HepG2 (cell line): ENCODE data around the gene APEX1. TPM values are rescaled to one million over a fixed set of nuclear protein-coding genes. Genes with fewer than 3 reads are reported as not detected.
A peak's percentile ranks its signal among the peaks of the same experiment; 100 is the strongest.

Source experiments
- ATAC-seq: fragments of 200-7000 bp; cut with Tn5 transposase; 3 replicates; pipeline ENCODE4 v1.9.1; 2020; ENCODE audit warnings: mild to moderate bottlenecking, moderate library complexity
- BruUV-seq: library from RNA; stranded (reverse); fragments of 400-500 nt; replicated peaks from 2 replicates; lab custom pipeline; 2021; lab: Mats Ljungman, UMichigan
- CTCF ChIA-PET: fragments of 300-600 bp; formaldehyde crosslinking; extraction: SDS; loops from one replicate; lab custom pipeline; 2021; ENCODE audit warnings: low total read pairs, inconsistent platforms, low intra/inter-chr PET ratio; lab: Yijun Ruan, JAX
- POLR2A ChIA-PET: fragments of 350-600 bp; sonication (Branson Sonifier 250); formaldehyde crosslinking; loops from one replicate; lab custom pipeline; 2020; ENCODE audit warnings: antibody characterized with exemption, inconsistent platforms; lab: Yijun Ruan, JAX
- DNase-seq: peaks from one replicate; pipeline ENCODE4 v3.0.0-alpha.2; 2015; ENCODE audit warnings: low spot score
- FAIRE-seq: peaks from 3 replicates; lab custom pipeline; 2011; peaks lifted over from hg19 to GRCh38; lab: Jason Lieb, UNC
- H2AFZ ChIP-seq: one replicate; pipeline ENCODE4 v1.6.1; 2011; ENCODE audit warnings: low read length, inconsistent platforms
- H3K27ac ChIP-seq: fragments of 300-600 bp; 3 replicates; pipeline ENCODE4 v1.8.0; 2011; ENCODE audit warnings: mixed run types, mild to moderate bottlenecking, mixed read lengths, low read length, inconsistent platforms; ENCODE audit not compliant: insufficient read depth; ENCODE audit errors: extremely low read length
- H3K27me3 ChIP-seq, 2 experiments: fragments of 200-600 bp in 1 of 2; 2 replicates in 1 of 2; 3 replicates in 1 of 2; pipeline versions ENCODE4 v1.6.0 to v1.8.0; 2011; ENCODE audit warnings: low read length in 2 of 2, mild to moderate bottlenecking in 2 of 2, moderate library complexity in 2 of 2, inconsistent platforms in 1 of 2; ENCODE audit not compliant: insufficient read depth in 2 of 2, control insufficient read depth in 1 of 2
- H3K36me3 ChIP-seq, 2 experiments: fragments of 200-600 bp in 1 of 2; replicated peaks in 1 of 2; 2 replicates in 1 of 2; 3 replicates in 1 of 2; pipeline versions ENCODE4 v1.5.1 to v1.8.0; 2011; ENCODE audit warnings: low read length in 2 of 2, inconsistent platforms in 1 of 2; ENCODE audit not compliant: insufficient read depth in 2 of 2, control insufficient read depth in 1 of 2
- H3K4me1 ChIP-seq: 2 replicates; pipeline ENCODE4 v1.5.1; 2012; ENCODE audit warnings: low read length, inconsistent platforms; ENCODE audit not compliant: insufficient read depth
- H3K4me2 ChIP-seq: 2 replicates; pipeline ENCODE4 v1.6.0; 2011; ENCODE audit warnings: low read depth, low read length, inconsistent platforms
- H3K4me3 ChIP-seq, 3 experiments: fragments of 200-600 bp in 1 of 3; sonication (generic), shearing (Covaris generic) in 1 of 3; replicated peaks in 1 of 3; 2 replicates each; pipeline ENCODE4 v1.5.1; 2011 to 2016; ENCODE audit warnings: low read length in 3 of 3, inconsistent platforms in 2 of 3, low read depth in 2 of 3, mild to moderate bottlenecking in 2 of 3, control low read depth in 1 of 3, mixed read lengths in 1 of 3; ENCODE audit not compliant: insufficient read depth in 1 of 3
- H3K79me2 ChIP-seq: one replicate; pipeline ENCODE4 v1.6.1; 2011; ENCODE audit warnings: low read length, inconsistent platforms; ENCODE audit not compliant: insufficient read depth
- H3K9ac ChIP-seq: 2 replicates; pipeline ENCODE4 v1.6.0; 2011; ENCODE audit warnings: mild to moderate bottlenecking, low read depth, low read length, inconsistent platforms; ENCODE audit not compliant: insufficient read depth
- H3K9me3 ChIP-seq: 2 replicates; pipeline ENCODE4 v1.5.1; 2012; ENCODE audit warnings: mild to moderate bottlenecking, low read length
- H4K20me1 ChIP-seq: 2 replicates; pipeline ENCODE4 v1.6.0; 2011; ENCODE audit warnings: inconsistent platforms, mild to moderate bottlenecking, low read length, moderate library complexity; ENCODE audit not compliant: insufficient read depth
- BRCA1 ChIP-seq: sonication (generic); formaldehyde crosslinking; IDR thresholded peaks from 2 replicates; pipeline ENCODE4 v1.4.0; 2020; ENCODE audit warnings: missing genetic modification reagents
- EHMT2 ChIP-seq: fragments of 200-600 bp; sonication (generic); IDR thresholded peaks from 2 replicates; pipeline ENCODE4 v1.7.0; 2017; ENCODE audit warnings: antibody characterized with exemption, low read depth, low read length, borderline replicate concordance
- ESRRA ChIP-seq: sonication (generic); formaldehyde crosslinking; IDR thresholded peaks from 2 replicates; pipeline ENCODE4 v1.5.1; 2020; ENCODE audit warnings: mild to moderate bottlenecking, low read depth, missing genetic modification reagents
- MAFK ChIP-seq, 2 experiments: IDR thresholded peaks in 1 of 2; conservative IDR thresholded peaks in 1 of 2; 2 replicates each; pipeline ENCODE4 v1.6.1; 2011; ENCODE audit warnings: improper control_type of control experiment in 2 of 2, low read length in 2 of 2
- MXI1 ChIP-seq: IDR thresholded peaks from 3 replicates; pipeline ENCODE4 v1.6.1; 2012; ENCODE audit warnings: low read depth, low read length, inconsistent platforms, borderline replicate concordance
- NFKBIZ ChIP-seq: IDR thresholded peaks from 2 replicates; pipeline ENCODE4 v1.6.1; 2018; ENCODE audit warnings: missing genetic modification reagents, missing compliant biosample characterization
- RELA ChIP-seq: sonication (generic); formaldehyde crosslinking; IDR thresholded peaks from 2 replicates; pipeline ENCODE4 v1.4.0; 2020; ENCODE audit warnings: missing genetic modification reagents
- ZNF441 ChIP-seq: sonication (generic); formaldehyde crosslinking; IDR thresholded peaks from 2 replicates; pipeline ENCODE4 v1.7.0; 2021; ENCODE audit warnings: missing genetic modification reagents, borderline replicate concordance
- WGBS: methylation state at CpG from one replicate; pipeline ENCODE4 v1.1.6; 2017; ENCODE audit warnings: low lambda C conversion rate; 5-methylcytosine and 5-hydroxymethylcytosine counted together
- in situ Hi-C: cut with HindIII; loops from 2 replicates; pipeline ENCODE4 v1.10.0; 2017; ENCODE audit warnings: low pct_unique_long_range_greater_than_20kb; ENCODE audit not compliant: extremely low pct_ligation_motif_present
- intact Hi-C: fragments of 100-400 bp; cut with micrococcal nuclease; formaldehyde crosslinking; loops from one replicate; pipeline ENCODE4 v1.10.0; 2022; ENCODE audit not compliant: unreplicated experiment
- polyA plus RNA-seq, 8 experiments: library from polyadenylated mRNA; depleted of rRNA in 3 of 8; stranded (reverse) in 7 of 8; unstranded in 1 of 8; fragments of >200 nt; fragmentation: Illumina TruSeq in 4 of 8; extraction: Trizol in 4 of 8; gene quantifications; 2 replicates each; pipeline versions ENCODE4 v1.2.1 to v1.2.3, GENCODE V29; 2011 to 2016; ENCODE audit warnings: low read depth in 4 of 8, missing spikeins in 1 of 8, mixed read lengths in 1 of 8; ENCODE audit not compliant: insufficient read depth in 1 of 8
- total RNA-seq, 5 experiments: library from RNA; depleted of rRNA; stranded (reverse); fragments of >200 nt; fragmentation: Illumina TruSeq; extraction: Trizol; gene quantifications; 2 replicates each; pipeline ENCODE4 v1.2.3, GENCODE V29; 2016; ENCODE audit warnings: low read depth in 1 of 5

Gene APEX1
- total and polyA plus RNA-seq, 2 of the 13 experiments (the other 11 are each of a cell fraction or from before 2014, with no cell fraction given): 171 to 405 TPM

DNA sequence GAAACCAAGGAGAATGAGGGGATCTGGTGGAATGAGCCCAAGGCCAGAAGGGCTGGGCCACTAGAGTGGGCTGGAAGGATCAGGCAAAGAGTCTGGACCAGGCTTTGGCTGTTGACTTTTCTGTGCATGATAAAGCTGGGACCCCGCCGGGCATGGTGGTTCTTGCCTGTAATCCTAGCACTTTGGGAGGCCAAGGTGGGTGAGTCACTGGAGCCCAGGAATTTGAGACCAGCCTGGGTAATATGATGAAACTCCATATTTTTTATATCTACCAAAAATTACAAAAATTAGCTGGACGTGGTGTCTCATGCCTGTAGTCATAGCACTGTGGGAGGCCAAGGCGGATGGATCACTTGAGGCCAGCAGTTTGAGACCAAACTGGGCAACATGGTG lies 18.7 kb upstream of the APEX1 start:
- no peak overlapping the region for H2AFZ ChIP-seq
- H3K4me1 ChIP-seq: peaks cover 8% of the 10 kb centered on the region; the same call in 1 of the 2 replicates
- TF ChIP-seq MAFK (conservative IDR thresholded peaks at IDR 0.05 in 1 of 2, IDR thresholded peaks at IDR 0.05 in 1 of 2; ENCODE audit: low read length in 2 of 2) (0 out of 4 replicates have a peak, but pooled peaks of 1 of the 2 experiments have one; percentile 1), BRCA1 (CRISPR knock-in tag) (no peak)
- H3K27ac ChIP-seq: no peak overlapping the region
- no peaks in the 10 kb centered on the region for H3K36me3 ChIP-seq
- DNase-seq (no peak), ATAC-seq (no peak), FAIRE-seq (no peak)
- H3K27me3 ChIP-seq: peaks cover 1 to 9% of the 10 kb centered on the region in 2 experiments; a peak in 3 of 5 replicates
- H3K9me3 ChIP-seq: no peaks in the 10 kb centered on the region
- BruUV-seq: no TSS peak
- H3K9ac ChIP-seq: no peak overlapping the region
- ChIA-PET POLR2A (interaction anchor here (1.2 kb wide), 1 partner anchor 21 kb away, joined by 3 read pairs; no protein-coding TSS in a partner anchor), CTCF (no interaction called here)
- H3K79me2 ChIP-seq: no peaks in the 10 kb centered on the region
- WGBS: 33% methylated on average over 4 of the region's 4 CpGs
- H3K4me3 ChIP-seq: no peak overlapping the region
- H4K20me1 ChIP-seq: no peaks in the 10 kb centered on the region
- intact Hi-C loops: no loop called here
- in situ Hi-C loops: no loop called here
- H3K4me2 ChIP-seq: no peak overlapping the region

- H3K79me2 ChIP-seq: no peaks in the 10 kb centered on the region
- no peaks in the 10 kb centered on the region for H3K9me3 ChIP-seq
- no peaks in the 10 kb centered on the region for H4K20me1 ChIP-seq
- H3K9ac ChIP-seq: no peak overlapping the region
- no peaks in the 10 kb centered on the region for H3K36me3 ChIP-seq
- TF ChIP-seq ZNF441 (CRISPR knock-in tag) (no peak), RELA (CRISPR knock-in tag) (no peak), ESRRA (CRISPR knock-in tag) (no peak), MXI1 (no peak), EHMT2 (no peak), NFKBIZ (CRISPR knock-in tag) (no peak)
- ChIA-PET CTCF (no interaction called here), POLR2A (no interaction called here)
- in situ Hi-C loops (no loop called here), intact Hi-C loops (no loop called here)
- H3K4me2 ChIP-seq: no peak overlapping the region
- ATAC-seq (no peak), DNase-seq (no peak), FAIRE-seq (no peak)
- 69% methylated on average over 7 of the region's 7 CpGs for WGBS
- H3K4me3 ChIP-seq: no peak overlapping the region
- no TSS peak for BruUV-seq
- H3K27ac ChIP-seq: no peak overlapping the region
- H3K27me3 ChIP-seq: peaks cover 1 to 9% of the 10 kb centered on the region in 2 experiments; a peak in 3 of 5 replicates
- H3K4me1 ChIP-seq: peaks cover 15% of the 10 kb centered on the region
- H2AFZ ChIP-seq: no peak overlapping the region
These were observed 16.4 kb upstream of the APEX1 start for GRCh38 chr14:20438664-20439063.
